Measurements from ENCODE around the gene GTPBP1. TPM values are rescaled to one million over a fixed set of nuclear protein-coding genes. Genes with fewer than 3 reads are reported as not detected.

Gene GTPBP1
- polyA plus RNA-seq, 1 experiment, result 31.1 TPM

GRCh38 chr22:38774496-38775166 is 68.9 kb downstream of the GTPBP1 start:
- POLR2A ChIA-PET, result no interaction called here
- CTCF ChIA-PET, result interaction anchor here (1.8 kb wide), 1 partner anchor 9 kb away, joined by 7 read pairs; no protein-coding TSS in a partner anchor

DNA sequence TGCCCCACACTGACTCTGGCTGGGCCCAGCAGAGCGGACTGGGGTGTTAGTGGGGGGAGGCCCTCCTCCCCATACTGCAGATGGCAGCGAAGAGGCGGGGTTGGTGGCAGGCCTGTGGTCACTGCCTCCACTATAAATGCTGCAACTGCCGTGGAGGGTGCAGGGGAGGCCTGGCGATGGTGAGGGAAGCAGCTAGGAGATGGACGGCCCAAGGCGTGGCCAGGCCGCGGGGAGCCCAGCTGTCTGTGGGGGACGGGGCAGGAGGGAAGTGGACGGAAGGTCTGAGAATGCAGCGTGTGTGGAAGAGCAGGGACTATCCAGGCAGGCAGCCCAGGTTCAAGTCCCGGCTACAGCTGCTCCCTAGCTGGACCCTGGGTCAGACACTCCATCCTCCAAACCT is 69.9 kb downstream of the GTPBP1 start:
- ChIA-PET CTCF (interaction anchor here (0.6 to 1.8 kb wide), 2 partner anchors 10 to 227 kb away, joined by 3 to 7 read pairs; no protein-coding TSS in a partner anchor), POLR2A (no interaction called here)
- H3K4me3 ChIP-seq (ENCODE audit: low read depth, low read length), result no peak overlapping the region
- no peak for DNase-seq (ENCODE audit: low read depth)
- TF ChIP-seq, protein P1, sequence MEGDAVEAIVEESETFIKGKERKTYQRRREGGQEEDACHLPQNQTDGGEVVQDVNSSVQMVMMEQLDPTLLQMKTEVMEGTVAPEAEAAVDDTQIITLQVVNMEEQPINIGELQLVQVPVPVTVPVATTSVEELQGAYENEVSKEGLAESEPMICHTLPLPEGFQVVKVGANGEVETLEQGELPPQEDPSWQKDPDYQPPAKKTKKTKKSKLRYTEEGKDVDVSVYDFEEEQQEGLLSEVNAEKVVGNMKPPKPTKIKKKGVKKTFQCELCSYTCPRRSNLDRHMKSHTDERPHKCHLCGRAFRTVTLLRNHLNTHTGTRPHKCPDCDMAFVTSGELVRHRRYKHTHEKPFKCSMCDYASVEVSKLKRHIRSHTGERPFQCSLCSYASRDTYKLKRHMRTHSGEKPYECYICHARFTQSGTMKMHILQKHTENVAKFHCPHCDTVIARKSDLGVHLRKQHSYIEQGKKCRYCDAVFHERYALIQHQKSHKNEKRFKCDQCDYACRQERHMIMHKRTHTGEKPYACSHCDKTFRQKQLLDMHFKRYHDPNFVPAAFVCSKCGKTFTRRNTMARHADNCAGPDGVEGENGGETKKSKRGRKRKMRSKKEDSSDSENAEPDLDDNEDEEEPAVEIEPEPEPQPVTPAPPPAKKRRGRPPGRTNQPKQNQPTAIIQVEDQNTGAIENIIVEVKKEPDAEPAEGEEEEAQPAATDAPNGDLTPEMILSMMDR (IDR thresholded peaks at IDR 0.05; ENCODE audit: insufficient read depth, low read depth, low read length), result no peak
- H3K27me3 ChIP-seq (ENCODE audit: control insufficient read depth, insufficient read depth, low read length), result no peaks in the 10 kb centered on the region
- peaks cover 8% of the 10 kb centered on the region for H3K36me3 ChIP-seq (ENCODE audit: control insufficient read depth, insufficient read depth, low read length)

More at GRCh38 chr22:38774496-38775166, 68.9 kb downstream of the GTPBP1 start:
- H3K4me3 ChIP-seq (ENCODE audit: low read depth, low read length), result no peak overlapping the region
- no peaks in the 10 kb centered on the region for H3K27me3 ChIP-seq (ENCODE audit: control insufficient read depth, insufficient read depth, low read length)
- H3K36me3 ChIP-seq (ENCODE audit: control insufficient read depth, insufficient read depth, low read length), result peaks cover 3% of the 10 kb centered on the region
- no peak for DNase-seq (ENCODE audit: low read depth)
- TF ChIP-seq, protein P1 (IDR thresholded peaks at IDR 0.05; ENCODE audit: insufficient read depth, low read depth, low read length), result no peak

- DNase-seq (ENCODE audit: low read depth), result no peak
- TF ChIP-seq, protein P1 (IDR thresholded peaks at IDR 0.05; ENCODE audit: insufficient read depth, low read depth, low read length), result no peak
- CTCF ChIA-PET, result interaction anchor here (0.6 to 1.8 kb wide), 2 partner anchors 10 to 227 kb away, joined by 3 to 7 read pairs; no protein-coding TSS in a partner anchor
- peaks cover 12% of the 10 kb centered on the region for H3K36me3 ChIP-seq (ENCODE audit: control insufficient read depth, insufficient read depth, low read length)
- POLR2A ChIA-PET, result no interaction called here
- no peak overlapping the region for H3K4me3 ChIP-seq (ENCODE audit: low read depth, low read length)
- no peaks in the 10 kb centered on the region for H3K27me3 ChIP-seq (ENCODE audit: control insufficient read depth, insufficient read depth, low read length)
Observed at GRCh38 chr22:38776086-38776485, 70.3 kb downstream of the GTPBP1 start.

DNA sequence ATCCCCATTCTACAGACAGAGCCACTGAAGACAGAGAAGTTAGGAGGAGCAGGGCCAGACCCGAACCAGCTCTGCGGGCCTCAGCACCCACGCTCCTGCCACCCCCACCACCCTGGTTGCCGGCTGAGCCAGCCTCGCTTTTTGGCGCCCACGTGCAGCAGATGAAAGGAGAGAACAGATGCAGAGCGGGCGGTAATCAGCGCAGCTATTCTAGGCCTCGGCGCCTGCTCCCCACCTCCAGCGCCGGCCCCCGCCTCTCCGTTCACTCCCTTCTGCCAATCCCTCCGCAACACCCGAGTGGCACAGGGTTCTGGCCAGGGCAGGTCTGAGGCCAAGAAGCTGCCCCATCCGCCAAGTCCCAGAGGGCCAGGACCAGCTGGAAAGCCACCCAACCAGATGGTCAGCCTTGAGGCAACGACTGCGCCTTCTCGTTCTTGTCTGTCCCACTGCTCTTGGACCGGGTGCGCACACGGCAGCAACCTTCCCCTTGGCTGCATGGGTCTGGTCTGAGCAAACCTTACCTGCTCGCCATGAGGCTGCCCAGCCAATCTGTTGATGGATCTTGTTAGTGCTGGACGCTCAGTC is 71.4 kb downstream of the GTPBP1 start:
- ChIA-PET POLR2A (no interaction called here), CTCF (interaction anchor here (0.7 to 2.8 kb wide), 2 partner anchors 9 to 21 kb away, joined by 3 to 14 read pairs; no protein-coding TSS in a partner anchor)
- H3K27me3 ChIP-seq (ENCODE audit: control insufficient read depth, insufficient read depth, low read length), result no peaks in the 10 kb centered on the region
- H3K36me3 ChIP-seq (ENCODE audit: control insufficient read depth, insufficient read depth, low read length), result peaks cover 13% of the 10 kb centered on the region
- H3K4me3 ChIP-seq (ENCODE audit: low read depth, low read length), result no peak overlapping the region
- TF ChIP-seq, protein P1 (IDR thresholded peaks at IDR 0.05; ENCODE audit: insufficient read depth, low read depth, low read length), result no peak
- no peak for DNase-seq (ENCODE audit: low read depth)

- CTCF ChIA-PET, result interaction anchor here (0.6 to 9.2 kb wide), 3 partner anchors 12 to 226 kb away, joined by 3 to 64 read pairs (median 5); no protein-coding TSS in a partner anchor
Observed at GRCh38 chr22:38781033-38781432, 75.3 kb downstream of the GTPBP1 start.

More at GRCh38 chr22:38781033-38781432, 75.3 kb downstream of the GTPBP1 start:
- Histone ChIP-seq H3K4me3 (ENCODE audit: low read depth, low read length) (no peak overlapping the region), H3K27me3 (ENCODE audit: control insufficient read depth, insufficient read depth, low read length) (no peaks in the 10 kb centered on the region), H3K36me3 (ENCODE audit: control insufficient read depth, insufficient read depth, low read length) (peaks cover 13% of the 10 kb centered on the region)
- POLR2A ChIA-PET, result no interaction called here
- TF ChIP-seq, protein P1 (IDR thresholded peaks at IDR 0.05; ENCODE audit: insufficient read depth, low read depth, low read length), result no peak
- DNase-seq (ENCODE audit: low read depth), result no peak
